GM12873 (cell line): ENCODE results near the gene INHBE.

Experiments used
- CTCF ChIP-seq: IDR thresholded peaks from 2 replicates; pipeline ENCODE4 v1.5.1; 2012; ENCODE audit warnings: low read depth, mild to moderate bottlenecking, moderate library complexity, low read length, control low read depth; ENCODE audit not compliant: insufficient read depth; ENCODE audit errors: missing control alignments

Gene INHBE

GRCh38 chr12:57481671-57482070 lies 26.6 kb downstream of the INHBE start:
- TF ChIP-seq CTCF = no peak

- TF ChIP-seq CTCF = no peak
These were observed 28.4 kb downstream of the INHBE start for GRCh38 chr12:57483466-57483865.

- no peak for TF ChIP-seq CTCF
These were observed 30.6 kb downstream of the INHBE start for GRCh38 chr12:57485695-57486094.

- no peak for TF ChIP-seq CTCF
These were observed 32.0 kb downstream of the INHBE start for GRCh38 chr12:57487055-57487596.

- TF ChIP-seq CTCF = peak; percentile 33
These were observed 32.7 kb downstream of the INHBE start, which contains the start of gene MARS1 for GRCh38 chr12:57487597-57488401. TSS of gene MARS1 (plus strand) at chr12:57488068. CDS start at chr12:57488091, 23 bp downstream.

GRCh38 chr12:57488402-57489156 lies 33.5 kb downstream of the INHBE start:
- no peak for TF ChIP-seq CTCF

GRCh38 chr12:57489157-57489641 lies 34.1 kb downstream of the INHBE start:
- no peak for TF ChIP-seq CTCF
